GM19324 (cell line): ENCODE data around the gene ATG4A.

Experiments used
- ATAC-seq: cut with Tn5 transposase; IDR thresholded peaks from one replicate; pipeline ENCODE4 v1.9.1; 2021; ENCODE audit warnings: mild to moderate bottlenecking, moderate library complexity; ENCODE audit not compliant: unreplicated experiment, low FRiP score

The ATG4A gene

GRCh38 chrX:108091264-108091877 lies at the start of gene ATG4A, which contains the start of gene PSMD10:
Gene ATG4A (plus strand): TSS chrX:108091778. CDS start chrX:108091827, 49 bp downstream.
Gene PSMD10 (minus strand): TSS chrX:108091542. CDS start chrX:108091520, 22 bp downstream.
- ATAC-seq = peak; percentile 96

GRCh38 chrX:108044554-108045256 lies 46.9 kb upstream of the ATG4A start, which contains the start of gene VSIG1:
Gene VSIG1 (plus strand): TSS chrX:108045065. CDS start chrX:108045131, 66 bp downstream.
- no peak for ATAC-seq

GRCh38 chrX:108049649-108050048 lies 41.9 kb upstream of the ATG4A start:
- no peak for ATAC-seq

GRCh38 chrX:108053218-108053617 lies 38.4 kb upstream of the ATG4A start:
- ATAC-seq = no peak

GRCh38 chrX:108055546-108055945 lies 36.0 kb upstream of the ATG4A start:
- no peak for ATAC-seq

- no peak for ATAC-seq
Measured at GRCh38 chrX:108059801-108060200, 31.8 kb upstream of the ATG4A start.

- no peak for ATAC-seq
Measured at GRCh38 chrX:108064001-108064400, 27.6 kb upstream of the ATG4A start.

- no peak for ATAC-seq
Measured at GRCh38 chrX:108064613-108065012, 27.0 kb upstream of the ATG4A start.

- ATAC-seq = no peak
Measured at GRCh38 chrX:108068121-108068520, 23.5 kb upstream of the ATG4A start.

GRCh38 chrX:108070891-108071290 lies 20.7 kb upstream of the ATG4A start:
- no peak for ATAC-seq

GRCh38 chrX:108071578-108071977 lies 20.0 kb upstream of the ATG4A start:
- no peak for ATAC-seq

- ATAC-seq = no peak
Measured at GRCh38 chrX:108072746-108073145, 18.8 kb upstream of the ATG4A start.

- no peak for ATAC-seq
Measured at GRCh38 chrX:108081110-108081509, 10.5 kb upstream of the ATG4A start.

- ATAC-seq = no peak
Measured at GRCh38 chrX:108087792-108088191, 3.8 kb upstream of the ATG4A start.

- no peak for ATAC-seq
Measured at GRCh38 chrX:108088511-108088910, 3.1 kb upstream of the ATG4A start.

- ATAC-seq = no peak
Measured at GRCh38 chrX:108090491-108091263, 901 bp upstream of the ATG4A start.

GRCh38 chrX:108091878-108092291 lies 307 bp downstream of the ATG4A start:
- ATAC-seq = peak; percentile 46

GRCh38 chrX:108097380-108097779 lies 5.8 kb downstream of the ATG4A start:
- no peak for ATAC-seq

GRCh38 chrX:108105473-108105872 lies 13.9 kb downstream of the ATG4A start:
- no peak for ATAC-seq

- no peak for ATAC-seq
Measured at GRCh38 chrX:108114541-108114940, 23.0 kb downstream of the ATG4A start.

- ATAC-seq = no peak
Measured at GRCh38 chrX:108117988-108118387, 26.4 kb downstream of the ATG4A start.
